NCI-H526 (cell line): ENCODE measurements around the gene BABAM2.
"Not testable (repeated sequence)": the region's sequence is repeated elsewhere in the genome, so short reads cannot be mapped to it uniquely, and the experiment has no call there.

Experiments used
- DNase-seq, 2 experiments: peaks; one replicate each; lab custom pipeline; 2025; lab: John Stamatoyannopoulos, UW

The BABAM2 gene

DNA sequence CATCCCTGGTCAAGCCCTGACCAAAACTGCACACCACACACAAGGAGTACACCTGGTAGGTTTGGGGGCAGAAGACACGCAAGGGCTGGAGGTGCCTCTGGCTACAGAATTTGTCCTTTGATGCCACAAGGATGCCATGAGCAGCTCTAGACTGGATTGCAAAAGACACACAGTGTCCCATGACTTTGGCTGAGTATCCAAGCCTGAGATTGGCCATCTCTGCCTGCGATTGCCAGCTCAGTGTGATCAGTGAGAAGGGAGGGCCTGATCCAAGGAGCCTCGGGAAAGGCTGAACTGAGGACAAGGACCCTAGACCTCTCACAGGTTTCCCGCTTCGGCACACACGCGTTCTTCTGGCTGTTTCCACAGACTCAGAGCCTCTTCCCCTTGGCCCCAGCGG, 442.2 kb downstream of the BABAM2 start:
- DNase-seq: no peak

DNA sequence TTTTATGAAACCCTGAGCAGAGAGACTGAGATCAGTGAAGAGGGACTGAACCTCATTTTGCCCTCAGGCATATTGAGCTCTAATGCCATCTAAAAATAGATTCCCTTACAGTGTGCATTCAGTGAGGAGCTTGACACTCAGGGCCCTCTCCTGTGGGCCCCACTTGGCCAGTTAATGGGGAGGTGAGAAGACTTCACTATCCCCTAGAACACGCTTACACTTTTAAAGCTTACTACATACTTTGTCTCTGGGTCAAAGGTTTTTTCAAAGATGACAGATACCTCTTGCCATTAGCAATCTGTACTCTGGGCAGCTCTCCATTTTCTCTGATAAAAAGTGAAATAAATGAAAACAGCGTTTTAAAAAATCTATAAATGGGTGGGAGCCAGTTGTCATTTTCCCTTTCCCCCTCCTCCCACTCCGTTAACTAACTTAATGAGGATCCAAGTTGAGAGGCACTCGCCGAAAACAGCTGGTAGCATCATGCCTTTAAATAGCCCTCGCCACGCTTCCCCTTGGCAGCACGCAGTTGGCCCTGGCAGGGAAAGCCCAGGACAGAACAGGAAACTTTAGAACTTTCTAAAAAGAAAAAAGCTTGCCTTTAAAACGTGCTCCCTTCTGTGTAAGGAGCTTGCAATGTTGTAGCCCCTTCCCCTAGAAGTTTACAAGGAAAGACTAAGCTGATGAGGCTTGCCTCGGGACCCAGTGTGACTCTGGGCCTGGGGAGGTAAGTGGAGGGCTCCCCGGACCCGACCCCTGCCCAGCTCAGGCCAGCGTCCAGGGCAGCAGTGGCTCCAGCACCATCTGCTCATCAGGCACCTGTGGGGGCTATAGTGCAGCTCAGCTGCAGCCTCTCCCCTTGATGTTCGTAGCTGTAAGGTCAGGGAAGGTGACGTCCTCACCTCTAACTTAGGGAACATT, 443.3 kb downstream of the BABAM2 start:
- no peak for DNase-seq

DNA sequence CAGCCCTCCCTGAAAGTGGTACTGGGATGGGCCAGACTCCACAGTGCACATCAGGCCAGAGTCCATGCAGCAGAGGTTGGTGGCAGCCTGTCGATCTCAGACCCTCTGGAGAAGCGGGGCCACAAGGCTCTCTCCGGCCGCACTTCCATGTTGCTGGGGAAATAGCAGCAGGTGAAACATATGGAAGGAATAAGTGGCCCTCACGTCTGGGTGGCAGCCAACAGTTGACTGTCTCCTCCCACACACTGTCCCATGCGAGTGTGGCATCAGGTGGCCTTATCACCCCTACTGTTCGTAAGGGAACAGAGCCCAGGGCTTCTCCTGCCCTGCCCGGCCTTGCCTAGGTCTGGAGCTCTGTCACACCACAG, 444.0 kb downstream of the BABAM2 start:
- DNase-seq: no peak

DNA sequence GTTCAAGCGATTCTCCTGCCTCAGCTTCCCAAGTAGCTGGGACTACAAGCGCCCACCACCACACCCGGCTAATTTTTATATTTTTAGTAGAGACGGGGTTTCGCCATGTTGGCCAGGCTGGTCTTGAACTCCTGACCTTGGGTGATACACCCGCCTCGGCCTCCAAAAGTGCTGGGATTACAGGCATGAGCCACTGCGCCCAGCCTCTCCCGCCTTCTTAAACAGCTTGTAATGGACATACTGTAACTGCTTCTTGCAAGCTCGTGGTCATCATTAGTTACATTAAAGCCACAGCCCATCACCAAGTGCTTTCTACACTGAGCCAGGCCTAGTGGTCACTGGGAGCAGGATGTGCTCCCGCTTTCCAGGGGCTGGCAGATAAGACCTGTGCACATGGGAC, 444.7 kb downstream of the BABAM2 start:
- DNase-seq: not testable (repeated sequence)

DNA sequence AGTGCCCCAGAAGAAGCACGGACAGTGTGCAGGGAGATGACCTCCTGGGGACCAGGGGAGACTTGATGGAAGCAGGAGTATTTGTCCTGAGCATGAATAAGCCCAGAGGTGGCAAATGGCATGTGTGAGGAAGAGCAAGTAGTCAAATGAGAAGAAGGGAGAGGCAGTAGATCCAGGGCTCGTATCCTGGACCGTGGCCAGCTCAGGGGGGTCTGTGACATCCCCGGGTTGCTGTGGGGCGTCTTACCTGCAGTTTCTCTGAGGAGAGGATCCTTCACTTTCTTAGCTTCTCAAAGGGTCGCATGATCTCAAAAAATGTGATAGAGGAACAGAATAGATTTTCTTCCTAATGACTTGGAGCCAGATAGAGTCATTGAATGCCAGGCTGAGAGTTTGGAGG, 445.1 kb downstream of the BABAM2 start:
- DNase-seq: no peak

DNA sequence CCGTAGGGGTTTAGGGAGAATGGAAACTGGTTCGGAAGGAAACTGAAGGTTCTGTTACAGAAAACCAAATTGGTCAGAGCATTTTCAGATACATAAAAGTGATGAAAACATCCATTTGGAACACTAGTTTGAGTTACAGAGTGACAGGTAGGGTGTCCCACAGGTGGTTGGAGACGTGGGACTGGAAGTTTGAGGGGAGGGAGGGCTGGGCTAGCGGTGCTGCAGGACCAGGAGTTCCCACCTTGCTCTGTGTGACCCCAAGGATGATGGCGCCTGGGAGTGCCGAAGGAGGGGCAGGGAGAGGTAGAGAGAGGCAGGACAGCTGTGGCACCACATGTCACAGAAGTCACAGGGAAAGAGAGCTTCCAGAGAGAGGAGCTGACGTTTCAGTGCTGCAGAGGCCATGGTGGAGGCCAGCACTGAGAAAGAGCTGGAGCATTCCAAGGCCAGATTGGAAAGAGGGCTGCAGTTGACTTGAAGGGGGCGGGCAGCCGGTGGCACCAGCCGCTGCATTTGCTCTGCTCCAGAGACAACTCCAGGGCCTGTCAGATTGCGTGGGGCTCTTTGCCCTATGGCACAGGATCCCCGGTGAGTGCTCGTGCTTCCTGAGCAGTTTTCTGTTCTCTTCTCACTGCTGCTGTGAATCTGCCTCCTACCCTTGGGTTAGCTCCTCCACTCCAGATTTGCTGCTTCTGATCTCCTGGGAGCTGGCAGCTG, 445.9 kb downstream of the BABAM2 start:
- DNase-seq: no peak

DNA sequence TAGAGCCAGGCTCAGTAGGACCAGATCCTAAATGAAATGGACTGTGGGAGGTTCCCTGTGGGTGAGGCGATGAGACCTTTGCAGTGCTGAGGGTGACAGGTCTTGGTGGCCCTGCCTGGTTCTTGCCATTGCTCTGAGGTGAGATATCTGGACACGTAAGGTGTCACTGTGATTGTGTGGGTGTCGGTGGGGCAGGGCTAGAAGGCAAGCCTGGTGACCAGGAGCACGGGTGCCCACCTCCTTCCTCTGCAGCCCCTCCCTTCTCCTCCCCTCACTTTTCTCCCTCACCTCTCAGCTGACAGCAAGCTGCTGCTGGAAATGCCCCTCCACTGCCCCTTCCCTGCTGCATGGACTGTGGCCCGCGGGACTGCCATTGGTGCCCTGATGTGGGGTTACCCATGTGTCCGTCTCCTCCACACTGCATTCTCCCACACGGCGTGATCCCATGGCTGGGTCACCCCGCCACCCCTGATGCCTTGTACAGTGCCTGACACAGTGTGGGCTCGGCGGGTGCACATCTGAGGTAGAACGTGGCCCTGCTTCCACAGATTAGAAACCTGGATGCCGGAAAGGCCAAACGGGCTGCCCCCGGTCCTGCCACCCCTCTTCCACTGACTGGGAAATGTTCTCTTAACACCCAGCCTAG, 446.6 kb downstream of the BABAM2 start:
- DNase-seq: no peak

DNA sequence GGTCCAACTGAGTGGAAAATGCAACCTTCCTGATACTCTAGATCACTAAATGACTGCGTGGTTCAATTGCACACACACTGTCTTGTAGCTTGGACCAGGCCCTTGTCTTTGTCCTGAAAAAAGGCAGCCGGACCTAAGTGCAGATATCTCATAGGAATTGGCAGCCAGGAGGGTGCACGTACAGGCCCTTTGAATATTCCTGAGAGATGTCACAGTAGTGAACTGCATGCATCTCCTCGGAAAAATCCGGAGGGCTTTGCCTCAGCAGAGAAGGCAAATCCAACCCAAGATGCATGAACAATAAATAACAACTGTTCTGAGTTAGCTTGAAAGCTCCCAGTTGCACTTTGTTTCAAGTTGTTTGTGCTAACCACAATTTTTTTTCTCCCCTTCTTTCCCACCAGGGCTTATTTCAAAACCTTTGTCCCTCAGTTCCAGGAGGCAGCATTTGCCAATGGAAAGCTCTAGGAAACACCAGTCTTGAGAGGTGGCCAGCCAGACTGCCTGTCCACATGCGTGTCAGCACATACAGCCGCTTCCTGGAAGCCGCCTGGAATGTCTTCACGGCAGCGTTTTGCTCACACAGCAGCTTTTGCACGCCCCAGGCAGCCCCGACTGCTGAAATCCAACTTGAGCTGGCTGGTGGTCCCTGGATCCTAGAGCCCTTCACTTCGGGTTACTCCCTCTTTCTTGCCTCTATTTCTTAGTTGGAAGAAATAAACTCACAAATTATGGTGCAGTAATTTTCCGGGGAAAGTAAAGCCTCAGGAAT, 447.7 kb downstream of the BABAM2 start:
- no peak for DNase-seq

DNA sequence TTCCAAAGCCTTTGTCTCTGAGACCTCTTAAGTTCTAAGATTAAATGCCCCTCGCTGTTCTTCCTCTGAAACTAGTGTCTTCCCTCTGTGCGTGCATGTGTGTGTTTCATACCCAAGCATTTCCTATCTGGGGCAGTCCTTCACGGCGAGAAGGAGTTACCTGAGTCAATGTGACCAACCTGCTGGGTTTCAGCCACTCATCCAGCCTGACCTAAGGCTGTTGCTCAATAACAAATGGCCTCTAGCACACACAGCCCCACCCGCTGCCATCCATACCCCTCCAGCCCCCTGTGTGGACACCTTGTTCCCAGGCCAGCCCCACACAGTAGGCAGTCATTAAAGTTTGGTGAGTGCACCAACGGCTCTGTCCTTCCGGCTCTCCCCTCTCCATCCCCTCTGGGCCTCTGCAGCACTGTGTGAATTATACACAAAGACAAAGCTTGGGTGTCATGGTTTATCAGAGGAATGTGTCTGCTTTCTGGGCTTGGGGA, 448.3 kb downstream of the BABAM2 start:
- no peak for DNase-seq

DNA sequence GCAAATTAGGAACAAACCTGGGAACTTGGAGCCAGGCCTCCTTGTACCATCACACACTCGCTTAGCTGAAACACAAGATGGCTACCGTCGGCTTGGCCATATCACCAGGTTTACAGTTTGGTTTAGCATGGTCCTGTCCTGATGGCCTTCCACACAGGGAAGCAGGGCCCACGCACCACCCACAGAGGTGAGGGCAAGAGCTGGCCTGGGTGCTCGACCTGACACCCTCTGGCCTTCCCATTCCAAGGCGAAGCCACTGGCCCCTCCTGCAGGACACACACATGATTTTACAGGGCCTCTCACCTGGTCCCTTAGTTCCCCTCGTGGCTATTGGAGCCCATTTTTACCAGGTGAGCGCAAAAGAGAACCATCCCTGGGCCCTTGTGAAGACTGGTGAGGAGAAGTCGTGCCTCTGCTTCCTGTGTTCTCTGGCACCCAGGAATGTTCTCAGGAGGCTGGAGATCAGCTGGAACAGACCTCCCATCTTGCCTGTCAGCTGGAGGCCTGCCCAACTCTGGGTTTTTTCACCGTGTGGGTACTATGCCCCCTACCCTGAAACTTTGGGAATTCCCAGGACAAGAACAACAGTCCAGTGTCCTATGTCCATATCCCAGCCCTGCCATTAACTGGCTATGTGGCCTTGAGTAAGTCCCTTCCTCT, 449.1 kb downstream of the BABAM2 start:
- no peak for DNase-seq

DNA sequence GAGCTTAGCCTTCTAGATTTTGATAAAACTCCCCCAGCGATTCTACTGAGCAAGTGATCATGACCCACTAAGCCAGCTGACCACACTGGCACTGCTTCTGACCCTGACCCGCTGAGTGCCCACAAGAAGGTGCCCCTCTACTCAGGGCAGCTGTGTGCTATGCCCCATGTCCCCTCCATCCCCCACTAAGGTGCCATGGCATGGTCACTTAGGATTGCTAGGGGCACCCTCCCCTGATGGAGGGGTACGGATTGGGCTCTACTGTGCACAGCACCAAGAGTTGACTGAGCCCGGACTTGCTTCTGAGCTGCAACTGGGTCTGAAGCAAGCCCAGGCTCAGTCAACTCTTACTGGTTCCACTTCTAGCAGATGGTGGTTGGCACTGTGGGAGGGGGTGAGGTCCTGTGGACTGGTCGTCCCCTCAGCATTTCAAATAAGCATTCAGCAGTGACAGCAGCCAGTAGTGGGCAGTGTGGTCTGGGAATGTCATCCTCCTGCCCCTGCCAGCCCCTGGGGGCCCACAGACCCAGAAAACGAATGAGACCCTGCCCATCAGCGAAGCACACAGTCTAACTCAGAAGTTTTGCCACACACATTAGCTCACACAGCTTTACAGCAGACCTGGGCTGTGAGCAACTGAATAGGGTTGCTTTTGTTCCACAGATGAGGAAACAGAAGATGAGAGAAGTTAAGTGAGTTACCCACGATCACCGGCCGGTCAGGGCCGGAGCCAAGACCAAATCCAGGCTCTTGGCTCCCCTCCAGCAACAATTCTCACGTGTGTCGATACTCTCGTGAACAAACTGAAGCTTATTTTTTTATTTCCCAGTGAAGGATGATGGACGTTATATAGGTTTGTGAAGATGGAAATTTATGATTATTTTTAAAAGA, 450.0 kb downstream of the BABAM2 start:
- no peak for DNase-seq

DNA sequence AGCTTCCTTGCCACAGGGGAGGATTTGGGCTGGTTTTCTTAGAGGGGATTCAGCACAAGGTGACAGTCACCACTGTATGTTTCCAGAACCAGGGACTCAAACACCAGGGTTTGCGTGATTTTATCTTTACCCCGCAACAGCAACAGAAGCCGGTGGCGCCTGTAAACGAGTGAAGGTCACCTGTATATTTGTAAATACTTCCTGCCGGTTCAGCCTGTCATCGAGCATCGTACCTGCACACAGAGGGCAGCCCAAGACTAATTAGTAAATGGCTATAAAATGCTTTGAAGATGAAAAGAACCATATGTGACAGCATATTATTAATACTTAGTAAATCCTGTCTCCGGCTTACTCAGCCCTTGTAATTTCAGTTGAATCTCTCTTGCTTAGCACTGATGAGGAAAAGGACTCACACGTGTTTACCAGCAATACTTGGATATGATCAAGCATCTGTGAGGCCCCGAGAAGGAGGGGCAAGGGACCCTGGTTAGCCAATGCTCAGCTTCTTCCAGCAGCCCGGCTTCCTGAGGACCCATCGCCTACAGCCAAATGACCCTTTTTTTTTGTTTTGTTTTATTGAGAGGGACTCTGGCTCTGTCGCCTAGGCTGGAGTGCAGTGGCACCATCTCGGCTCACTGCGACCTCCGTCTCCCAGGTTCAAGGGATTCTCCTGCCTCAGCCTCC, 450.8 kb downstream of the BABAM2 start:
- no peak for DNase-seq

DNA sequence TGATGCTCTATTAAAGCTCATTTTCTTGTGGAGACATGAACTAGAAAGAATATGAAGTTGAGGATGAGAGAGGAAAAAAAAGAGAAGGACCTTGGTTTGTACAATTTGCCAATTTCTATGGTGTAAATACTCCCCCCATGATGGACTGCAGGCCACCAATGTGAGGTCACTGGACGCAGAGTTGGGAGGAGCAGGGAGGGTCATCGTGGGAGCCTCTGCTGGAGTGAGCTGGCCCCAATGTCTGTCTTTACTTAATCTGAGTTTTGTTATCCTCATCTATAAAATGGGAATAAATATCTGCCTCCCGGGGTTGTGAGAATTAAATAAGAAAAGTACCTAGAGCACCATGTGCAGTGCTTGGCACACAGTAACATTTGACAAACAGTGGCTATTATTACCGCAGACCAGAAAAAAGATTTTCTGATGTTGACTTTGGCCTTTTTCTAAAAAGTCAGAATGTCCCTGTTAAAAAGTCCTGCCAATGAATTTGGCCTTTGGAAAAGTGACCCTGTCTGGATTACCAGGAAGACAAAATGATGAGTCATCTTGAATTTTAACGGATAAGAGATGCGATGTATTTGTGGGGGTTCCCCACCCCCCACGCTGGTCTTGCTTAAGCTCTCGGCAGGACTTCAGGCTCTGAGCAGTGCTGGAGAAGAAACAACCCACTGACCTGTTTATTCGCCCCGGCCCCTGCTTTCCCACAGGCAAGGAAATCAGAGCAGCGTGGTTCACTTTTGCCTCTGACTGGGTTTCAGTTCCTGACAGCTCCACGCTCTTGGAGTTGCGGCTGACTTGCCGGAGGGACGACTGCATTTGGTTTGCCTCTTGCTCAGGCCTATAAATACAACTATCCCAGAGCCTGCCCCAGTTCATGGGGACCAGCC, 451.8 kb downstream of the BABAM2 start:
- no peak for DNase-seq

DNA sequence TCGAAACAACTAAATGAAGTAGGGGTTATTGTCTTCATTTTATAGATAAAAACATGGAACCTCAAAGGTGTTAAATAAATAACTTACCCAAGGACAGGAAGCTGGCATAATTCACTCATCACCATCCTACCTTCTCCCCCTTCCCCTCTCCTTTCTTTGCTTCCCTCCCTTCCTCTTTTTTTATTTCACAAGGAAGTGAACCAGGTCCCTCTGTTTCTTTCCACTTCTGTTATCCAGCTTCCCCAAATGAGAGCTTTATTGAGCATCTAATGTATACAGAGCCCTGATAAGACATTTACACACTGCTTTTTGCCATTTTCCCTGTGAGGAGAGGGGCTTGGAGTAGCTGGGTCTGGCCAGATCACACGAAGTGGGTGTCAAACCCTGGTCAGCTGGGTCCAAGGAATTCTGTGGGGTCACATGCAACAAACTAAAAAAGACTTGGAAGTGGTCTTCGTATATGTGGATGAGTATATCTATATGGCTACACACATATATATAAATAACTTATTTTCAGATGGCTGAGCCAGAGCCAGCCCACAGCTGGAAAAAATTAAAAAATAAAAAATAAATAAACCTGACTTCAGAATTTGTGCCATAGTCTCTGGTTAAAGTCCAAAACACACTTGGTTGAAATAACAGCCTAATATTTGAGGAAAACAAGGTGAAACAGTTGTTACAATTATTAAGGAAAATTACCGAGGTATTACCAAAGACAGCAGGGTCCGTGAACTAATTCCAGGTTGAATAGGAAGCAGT, 452.8 kb downstream of the BABAM2 start:
- DNase-seq: no peak

DNA sequence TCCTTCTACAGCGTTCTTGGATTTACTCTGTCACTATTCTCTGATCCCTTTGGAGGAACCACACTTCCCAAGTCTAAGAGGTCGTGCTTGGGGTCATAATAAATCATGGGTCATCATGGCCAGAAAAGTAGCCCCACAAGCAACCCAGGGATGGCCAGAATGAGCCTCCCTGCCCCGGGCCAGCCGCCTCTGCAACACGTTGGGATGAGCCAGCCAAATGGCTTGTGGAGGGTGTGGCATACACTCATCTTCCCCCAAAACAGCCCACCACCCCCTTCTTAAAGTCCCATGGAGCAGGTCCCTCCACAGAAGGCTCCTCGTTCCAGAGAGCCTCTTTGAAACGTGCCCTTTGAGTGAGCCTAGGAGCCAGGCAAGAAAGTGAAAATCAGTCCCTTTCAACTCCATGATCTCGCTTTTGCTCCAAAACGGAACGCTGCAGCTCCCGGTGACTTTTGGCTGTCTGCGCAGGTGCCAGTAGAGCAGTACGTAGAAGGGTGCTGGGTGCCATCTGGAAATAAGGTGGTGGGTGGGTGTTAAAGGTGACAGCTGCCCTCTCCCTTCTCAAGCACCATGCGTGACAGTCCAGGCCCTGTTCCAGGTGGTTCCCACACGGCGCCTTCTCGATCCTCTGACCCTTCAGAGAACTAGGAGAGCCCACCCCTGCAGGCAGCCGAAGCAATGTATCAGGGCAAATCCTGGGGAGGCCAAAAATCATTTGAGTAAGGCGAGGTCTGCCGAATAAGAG, 453.6 kb downstream of the BABAM2 start:
- no peak for DNase-seq

DNA sequence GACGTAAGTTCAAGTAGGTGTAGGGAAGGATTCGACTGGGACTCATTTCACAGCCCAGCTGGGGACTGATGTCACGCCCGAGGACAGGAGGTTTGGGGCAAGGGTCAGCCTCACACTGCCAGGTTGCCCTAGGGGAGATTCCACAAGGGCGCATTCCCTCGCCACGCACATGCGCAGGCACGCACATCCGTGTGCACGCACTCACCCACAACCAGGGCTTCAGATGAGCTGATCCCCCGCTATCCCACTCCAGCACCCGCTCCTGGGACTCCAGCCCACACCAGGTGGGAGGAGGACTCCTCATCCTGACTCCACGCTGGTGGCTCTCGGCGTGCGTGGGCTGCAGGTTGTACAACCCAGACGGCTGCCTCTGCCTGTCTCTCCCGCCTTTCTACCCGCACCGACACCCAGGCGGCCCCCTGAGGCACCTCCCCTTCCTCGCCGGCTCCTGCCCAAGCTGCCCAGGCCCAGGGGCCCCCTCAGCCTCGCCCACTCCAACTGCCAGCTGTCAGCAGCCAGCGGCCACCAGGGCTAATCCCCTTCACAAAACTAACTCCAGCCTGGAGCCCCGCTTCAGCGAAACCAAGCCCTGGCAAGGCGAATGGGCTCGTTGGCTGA, 454.3 kb downstream of the BABAM2 start:
- no peak for DNase-seq

DNA sequence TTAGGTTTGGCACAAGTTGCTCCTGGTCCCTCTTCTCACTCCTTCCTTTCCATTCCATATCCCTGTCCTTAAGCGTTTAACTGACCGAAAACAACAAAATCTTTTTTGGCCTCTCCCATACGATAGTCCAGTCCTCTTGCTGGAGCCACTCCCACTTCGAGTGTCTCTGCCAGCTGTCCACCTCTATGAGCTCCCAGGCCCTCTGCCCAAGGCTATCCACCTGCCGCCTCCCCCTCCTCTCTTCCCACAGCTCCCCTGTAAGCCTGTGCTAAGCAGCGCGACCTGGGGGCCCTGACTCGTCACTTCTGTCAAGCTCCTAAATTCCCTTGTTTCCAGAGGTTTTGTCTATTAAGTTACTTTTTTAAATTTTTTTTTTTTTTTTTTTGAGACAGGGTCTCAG, 455.1 kb downstream of the BABAM2 start:
- DNase-seq: no peak
